ENCODE results near the gene ITGB8.

Gene ITGB8

DNA sequence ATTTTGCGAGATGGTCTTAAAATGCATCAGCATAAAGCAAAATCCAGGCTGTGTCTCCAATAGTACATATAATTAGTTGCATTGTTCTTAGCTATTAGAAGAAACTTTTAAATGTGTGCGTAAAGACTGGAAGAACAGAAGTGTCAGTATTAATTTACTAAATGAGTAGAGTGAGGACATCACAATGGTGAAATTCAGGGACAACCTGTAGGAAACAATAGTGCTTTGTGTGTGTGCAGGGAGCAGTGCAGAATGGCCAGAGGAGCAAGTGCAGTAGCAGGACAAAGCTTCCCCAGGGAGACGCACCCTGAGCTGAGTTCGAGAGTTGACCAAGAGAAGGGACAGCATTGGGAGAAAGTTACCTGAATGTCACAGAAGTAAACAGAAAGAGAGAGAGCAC is 13.7 kb downstream of the ITGB8 start:
- no peak for DNase-seq

DNA sequence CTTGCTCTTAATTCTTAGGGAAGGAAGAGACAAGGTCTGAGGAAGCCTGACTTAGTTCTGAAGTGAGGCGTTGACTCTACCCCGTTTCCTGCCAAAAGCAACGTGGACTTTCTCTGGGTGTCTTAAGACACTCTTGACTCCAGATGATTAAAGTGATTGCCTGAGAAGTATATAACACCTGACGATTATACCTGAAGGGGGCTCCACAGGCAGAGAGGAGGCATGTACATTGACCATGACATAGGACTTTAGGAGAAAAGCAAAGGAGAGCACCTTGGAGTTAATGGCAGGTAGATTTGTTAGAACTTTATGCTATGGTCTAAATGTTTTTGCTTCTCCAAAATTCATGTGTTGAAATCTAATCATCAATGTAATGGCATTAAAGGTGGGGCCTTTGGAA is 15.9 kb downstream of the ITGB8 start:
- no peak for DNase-seq

DNA sequence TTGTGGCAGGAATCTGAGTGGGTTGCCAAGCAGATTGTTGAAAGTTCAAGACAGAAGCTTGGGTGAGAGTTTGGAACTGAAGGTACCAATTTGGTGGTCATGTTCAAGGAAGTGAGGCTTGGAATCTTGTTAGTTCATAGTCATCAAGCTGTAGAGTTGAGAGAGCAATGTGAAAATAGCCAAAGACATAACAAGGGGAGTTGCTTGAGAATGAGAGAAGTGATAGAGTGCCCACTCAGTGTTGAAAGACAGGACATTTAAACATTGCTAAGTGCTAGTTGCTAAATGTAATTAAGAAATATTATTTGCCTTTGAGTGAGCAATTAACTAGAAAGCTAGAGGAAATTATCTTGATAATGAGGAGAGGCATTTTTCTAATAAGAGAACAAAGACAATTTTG is 17.0 kb downstream of the ITGB8 start:
- DNase-seq: no peak

DNA sequence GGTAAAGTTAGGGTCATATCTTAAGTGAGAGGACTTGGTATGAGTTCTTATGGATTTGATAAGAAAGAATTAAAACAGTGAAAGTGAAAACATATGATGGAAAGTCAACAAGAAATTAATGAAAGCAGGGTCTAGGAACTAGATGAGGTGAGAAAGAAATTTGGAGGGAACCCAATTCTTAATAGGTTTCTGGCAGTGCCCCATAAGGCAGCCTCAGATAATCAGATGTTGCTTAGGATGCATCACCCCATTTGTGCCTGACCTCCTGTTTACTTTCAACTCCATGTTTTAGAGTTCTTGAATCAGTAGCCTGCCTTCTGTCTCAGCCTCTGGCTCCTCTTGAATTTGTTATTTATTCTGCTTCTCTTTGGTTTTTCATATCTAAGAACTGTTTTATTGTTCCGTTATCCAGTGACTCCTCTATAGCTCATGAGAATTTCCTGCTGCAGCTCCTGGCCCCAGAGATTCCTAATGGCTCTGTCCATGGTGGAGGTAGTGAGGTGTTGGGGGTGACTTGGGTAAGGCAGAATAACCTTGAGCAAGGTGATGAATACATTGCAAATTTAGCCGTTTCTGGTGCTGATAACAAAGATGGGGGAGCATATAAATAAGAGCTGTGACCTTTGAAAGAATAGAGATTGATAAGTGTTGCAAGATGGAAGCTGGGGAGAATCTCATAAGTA is 17.6 kb downstream of the ITGB8 start:
- DNase-seq: no peak

DNA sequence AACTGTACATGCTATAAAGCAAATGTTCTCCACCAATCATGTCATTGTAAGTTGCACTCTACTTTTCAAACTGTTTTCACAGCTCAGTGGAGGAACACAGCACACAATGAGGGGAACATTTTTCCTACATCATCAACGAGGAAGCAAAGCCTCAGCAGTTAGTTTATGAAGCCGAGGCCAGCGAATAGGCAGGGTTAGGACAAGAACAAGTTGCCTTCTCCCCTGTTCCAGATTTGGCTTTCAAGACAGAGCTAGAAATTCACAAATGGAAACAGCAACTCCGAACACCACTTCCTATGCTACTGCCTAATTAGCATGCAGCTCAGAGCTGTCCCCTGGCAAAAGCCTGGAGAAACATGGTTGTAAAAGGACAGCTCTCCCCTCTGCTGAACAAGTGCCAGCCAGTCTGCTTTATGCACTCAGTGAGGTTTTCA is 19.8 kb downstream of the ITGB8 start:
- DNase-seq: no peak

DNA sequence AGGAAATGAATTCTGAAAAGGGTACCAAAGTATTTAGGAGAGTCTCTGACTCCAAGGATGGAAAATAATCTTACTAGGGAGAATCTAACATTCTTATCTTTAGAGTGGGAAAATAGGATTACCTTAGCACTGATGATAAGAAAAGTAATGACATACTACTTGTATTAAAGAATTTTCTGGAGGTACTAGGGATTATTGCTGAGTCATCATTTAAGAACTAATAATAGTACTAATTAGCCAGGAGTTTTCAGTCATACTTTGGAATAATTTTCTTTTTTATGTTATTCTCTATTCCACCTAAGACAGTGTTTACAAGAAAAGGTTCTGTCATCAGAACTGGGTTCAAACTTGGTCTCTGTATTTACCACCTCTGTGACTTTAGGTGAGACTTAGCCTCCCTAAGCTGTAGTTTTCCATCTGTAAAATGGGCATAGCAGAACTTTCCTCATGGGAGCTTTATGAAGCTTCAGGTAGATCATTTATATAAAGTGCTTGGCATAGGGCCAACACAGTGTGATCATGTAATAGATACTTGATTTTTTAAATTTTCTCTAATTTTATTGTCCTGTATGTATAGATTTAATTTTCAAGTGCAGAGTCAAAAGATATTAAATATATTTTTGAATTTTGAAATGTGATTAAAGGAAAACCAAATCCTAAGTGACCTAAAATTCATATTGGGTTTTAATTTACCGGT is 20.4 kb downstream of the ITGB8 start:
- DNase-seq: no peak

DNA sequence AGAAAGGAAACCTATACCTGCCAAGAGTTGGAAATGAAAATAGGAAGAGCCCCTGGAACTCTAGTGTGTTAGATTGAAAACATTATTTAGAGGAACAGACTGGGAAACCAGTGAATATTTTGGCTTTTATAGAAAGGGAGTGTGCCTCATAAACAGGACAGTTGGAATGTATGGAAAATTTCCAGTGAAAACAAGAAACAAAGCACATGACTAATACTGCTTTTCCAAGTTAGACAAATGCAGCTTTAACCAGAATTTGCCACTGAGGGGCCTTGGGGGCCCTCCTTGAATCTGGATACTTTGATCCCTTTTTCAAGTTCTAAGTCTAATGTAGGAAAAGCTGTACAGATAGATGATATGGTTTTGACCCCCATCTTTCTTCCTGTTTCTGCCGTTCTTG is 21.2 kb downstream of the ITGB8 start:
- DNase-seq: no peak

DNA sequence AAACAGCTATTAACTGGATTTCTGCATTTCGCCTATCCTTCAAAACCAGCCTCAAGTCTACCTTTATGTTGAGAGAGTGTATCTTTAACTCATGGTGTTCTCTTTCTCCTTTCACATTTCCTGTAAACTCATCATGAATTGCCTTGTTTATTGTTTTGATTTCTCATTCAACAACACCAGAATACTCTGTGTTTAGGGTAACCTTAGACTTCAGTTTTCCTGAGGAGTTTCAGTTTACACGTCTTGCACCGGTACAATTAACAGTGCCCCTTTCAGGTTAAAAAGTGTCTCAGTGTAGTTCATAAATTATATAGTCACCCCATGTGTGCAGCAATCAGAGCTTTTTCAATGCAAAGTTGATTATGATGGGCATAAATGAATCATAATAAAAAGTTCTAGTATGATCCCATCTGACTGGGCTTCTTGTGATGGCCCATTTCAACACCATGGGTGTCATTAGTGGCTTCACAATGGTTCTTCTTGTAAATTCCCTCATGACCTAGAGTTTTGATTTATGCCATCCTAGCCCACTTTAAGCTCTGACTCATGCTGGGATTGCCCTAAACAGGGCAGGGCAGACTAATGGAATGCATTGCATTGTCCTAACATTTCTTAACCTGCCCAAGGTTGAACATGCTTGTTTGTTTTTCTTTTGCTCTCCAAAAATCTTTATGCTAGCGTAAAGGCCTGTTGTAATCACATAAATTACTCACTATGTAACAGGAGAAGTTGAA is 22.0 kb downstream of the ITGB8 start:
- no peak for DNase-seq

DNA sequence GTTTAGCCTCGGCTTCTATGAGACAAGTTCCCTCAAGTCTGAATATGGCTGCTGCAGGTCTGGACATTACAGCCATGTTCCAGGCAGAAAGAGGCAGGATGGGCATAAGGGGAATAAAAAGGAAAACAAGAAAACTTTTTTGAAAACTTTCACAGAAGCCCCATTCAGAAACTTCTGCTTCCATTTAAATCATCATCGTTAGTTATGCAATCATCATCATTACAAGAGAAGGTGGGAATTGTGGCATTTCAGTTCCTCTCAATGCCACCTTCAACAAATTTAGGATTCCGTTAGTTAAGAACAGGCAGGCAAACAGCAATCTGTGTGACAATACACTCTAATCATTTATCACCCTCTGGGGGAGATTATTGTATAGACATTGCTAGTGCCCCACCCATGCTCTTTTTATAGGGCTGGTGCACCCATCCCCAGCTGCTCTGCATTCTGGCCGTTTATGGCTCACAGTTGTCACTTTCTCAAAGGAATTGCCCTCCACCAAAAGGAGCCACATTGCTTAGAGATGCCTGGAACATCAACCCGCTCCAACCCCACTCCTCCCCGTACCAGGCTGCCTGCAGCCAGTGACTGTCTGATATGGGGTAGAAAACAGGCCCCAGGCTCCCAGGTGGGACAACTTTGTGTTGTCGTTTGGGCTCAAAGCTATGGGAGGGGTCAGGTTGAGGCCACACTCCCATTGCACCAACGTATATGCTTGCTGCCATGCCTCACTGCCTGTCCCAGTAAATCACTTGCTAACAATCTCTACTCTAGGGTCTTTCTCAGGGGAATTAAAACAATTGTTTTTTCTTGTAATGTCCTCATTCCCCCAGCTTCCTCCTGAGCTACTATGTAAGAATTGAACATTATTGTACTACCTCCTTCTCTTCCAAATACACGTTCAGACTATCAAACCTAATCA is 24.2 kb downstream of the ITGB8 start:
- DNase-seq: no peak

DNA sequence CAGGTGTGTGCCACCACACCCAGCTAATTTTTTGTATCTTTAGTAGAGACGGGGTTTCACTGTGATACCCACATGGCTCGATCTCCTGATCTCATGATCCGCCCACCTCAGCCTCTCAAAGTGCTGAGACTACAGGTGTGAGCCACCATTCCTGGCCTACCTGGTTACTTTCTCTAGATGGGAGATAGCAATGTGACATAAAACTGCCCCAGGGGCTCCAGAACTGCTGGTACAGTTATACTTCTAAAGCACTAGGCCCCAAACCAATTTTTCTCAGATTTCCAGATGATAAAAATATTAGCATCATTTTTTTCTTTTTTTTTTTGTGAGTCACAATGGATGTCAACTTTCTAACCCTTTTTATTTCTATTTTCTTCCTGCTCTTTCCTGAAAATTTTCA is 27.4 kb downstream of the ITGB8 start:
- no peak for DNase-seq

DNA sequence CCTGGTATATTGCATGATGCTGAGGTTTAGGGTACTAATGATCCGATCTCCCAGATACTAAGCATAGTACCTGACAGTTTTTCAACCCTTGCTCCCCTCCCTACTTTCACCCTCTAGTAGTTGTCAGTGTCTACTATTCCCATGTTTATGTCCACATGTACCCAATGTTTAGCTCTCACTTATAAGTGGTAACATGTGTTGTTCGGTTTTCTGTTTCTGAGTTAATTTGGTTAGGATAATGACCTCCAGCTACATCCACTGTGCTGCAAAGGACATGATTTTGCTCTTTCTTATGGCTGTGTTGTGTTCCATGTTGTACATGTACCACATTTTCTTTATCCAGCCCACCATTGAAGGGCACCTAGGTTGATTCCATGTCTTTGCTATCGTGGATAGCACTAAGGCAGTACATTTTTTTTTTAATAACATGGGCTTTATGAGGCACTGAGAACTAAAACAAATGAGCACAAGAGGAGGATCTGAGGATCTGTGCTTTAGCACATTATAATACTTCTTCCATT is 28.1 kb downstream of the ITGB8 start:
- no peak for DNase-seq

DNA sequence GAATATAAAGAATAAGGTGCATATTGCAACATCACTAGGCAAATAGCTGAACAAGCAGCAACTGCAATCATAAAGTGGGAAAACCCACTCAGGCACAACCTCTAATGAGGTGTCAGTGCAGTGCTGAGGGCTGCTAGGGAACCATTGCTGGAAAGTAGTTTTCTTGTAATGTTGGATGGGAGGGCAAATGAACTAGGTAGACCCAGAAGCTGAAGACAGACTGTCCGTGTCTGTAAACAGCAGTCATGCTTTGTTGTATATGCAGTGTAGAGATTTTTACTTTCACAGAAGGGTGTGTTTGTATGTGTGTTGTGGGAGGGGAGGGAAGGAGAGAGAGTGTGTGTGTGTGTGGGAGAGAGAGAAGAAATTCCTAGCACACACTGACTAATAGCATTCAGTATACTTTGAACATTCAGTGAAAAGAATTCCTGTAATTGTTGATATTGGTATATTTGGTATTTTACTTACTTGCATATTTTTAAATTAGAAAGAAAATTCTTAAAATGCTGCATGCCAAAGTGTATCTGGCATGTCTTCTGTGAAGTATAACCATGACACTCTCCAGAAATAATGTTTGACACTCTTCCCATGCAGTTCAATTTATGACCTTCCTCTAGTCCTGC is 28.8 kb downstream of the ITGB8 start:
- DNase-seq: no peak

DNA sequence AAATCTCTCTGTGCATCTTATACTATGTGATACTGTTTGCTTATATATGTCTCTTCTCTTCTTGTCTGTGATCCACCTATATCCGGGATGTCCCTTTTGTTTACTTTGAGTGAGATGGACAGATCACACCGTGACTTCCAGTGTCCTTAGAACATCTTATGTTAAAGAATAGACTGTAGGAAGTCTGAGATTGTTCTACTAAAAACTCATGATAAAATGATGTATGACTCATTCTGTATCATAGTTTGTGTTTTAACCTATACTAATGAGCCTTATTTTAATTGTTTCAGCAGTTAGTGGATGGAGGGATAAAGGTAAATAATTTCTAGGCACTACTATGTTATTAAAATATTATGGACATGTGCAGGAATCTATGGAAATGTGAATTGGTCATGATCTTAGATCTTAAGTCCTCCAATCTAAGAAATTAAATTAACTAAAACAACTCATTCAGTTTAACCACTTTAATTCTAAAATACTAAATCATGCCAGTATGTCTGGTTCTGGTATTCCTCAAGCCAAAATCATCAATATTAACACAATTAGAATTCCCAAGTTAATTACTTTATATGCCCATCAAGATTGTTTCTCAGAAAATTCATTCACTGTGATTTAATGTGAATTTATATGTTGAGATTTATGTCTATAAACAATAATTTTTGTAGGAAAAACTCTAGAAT is 32.0 kb downstream of the ITGB8 start:
- no peak for DNase-seq

DNA sequence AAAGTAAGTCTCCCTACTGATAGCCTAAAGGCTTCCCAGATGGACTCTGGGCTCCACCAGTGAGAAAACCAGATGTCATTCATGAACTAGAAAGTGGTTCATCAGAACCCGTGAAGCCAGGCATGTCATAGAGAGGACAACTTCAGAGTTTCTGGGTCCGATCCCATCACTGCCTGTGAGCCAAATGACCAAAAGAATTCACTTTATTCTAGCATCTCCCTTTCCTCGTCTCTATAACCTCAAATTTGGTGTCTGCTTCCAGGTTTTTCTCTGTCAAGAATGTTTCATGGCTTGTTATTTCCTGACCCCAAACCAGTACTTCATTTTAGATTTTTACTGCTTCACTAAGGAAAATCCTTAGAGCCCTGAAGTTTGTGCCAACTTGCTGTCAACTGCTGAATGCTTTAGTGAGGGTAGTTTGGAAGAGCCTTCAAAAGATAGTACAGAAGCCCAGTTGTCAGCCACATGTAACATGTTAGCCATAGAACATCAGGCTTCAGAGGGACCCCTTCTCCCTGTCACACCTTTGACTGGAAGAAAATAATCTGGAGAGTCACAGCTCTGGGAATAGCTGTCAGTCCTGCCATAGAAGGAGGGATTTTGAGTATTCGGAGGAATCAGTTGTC is 34.0 kb downstream of the ITGB8 start:
- DNase-seq: no peak

DNA sequence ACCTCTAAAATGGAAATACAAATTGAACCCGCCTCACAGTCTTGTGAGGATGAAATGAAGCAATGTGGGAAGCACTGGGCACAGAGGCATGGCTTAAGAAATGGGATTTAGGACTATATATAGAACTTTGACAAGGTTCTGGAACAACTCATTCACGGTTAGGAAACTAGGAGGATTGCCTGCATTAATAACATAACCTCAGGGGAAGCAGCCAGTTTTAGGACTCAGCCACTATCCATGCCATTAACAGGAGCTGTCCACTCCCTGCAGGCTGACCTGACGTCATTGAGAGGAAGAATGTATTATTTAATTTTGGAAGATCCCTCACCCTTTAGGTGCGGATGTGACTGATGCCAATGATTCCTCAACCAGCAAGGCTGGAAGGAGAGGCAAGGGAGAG is 34.8 kb downstream of the ITGB8 start:
- no peak for DNase-seq

DNA sequence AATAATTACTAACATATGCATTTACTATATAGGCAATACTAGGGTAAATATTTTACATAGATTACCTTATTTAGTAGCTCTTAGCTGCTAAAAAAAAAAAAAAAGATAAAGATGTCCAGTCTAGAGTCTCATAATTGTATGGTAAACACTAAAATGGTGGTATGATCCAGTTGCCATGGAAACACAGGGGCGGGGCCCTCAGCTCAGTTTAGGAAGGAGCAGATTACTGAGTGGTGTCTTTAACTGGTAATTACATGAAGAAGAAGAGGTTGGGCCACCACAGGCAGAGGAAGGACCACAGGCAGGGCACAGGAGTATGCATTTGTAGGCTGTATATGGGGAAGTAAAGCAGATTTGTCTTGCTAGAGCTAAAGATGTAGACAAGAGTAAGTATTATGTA is 43.7 kb downstream of the ITGB8 start:
- no peak for DNase-seq

DNA sequence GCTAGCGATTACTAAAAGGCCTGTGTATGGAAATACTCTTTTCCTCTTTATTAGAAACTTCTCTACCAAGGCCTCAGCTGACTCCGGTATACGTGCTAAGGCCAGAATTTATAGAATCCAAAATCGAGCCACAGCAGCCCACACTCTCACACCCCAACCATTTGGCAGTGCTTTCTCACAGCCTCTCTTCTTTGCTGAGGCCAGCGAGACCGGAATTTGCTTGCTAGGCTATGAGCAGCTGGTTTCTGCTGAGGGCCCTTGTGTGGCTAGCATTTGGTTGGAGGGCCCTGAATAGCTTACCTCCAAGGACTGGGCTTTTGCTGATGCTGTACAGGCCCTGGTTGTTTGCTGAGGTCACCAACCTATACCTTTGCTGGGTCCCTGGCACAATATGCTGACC is 46.1 kb downstream of the ITGB8 start:
- no peak for DNase-seq

DNA sequence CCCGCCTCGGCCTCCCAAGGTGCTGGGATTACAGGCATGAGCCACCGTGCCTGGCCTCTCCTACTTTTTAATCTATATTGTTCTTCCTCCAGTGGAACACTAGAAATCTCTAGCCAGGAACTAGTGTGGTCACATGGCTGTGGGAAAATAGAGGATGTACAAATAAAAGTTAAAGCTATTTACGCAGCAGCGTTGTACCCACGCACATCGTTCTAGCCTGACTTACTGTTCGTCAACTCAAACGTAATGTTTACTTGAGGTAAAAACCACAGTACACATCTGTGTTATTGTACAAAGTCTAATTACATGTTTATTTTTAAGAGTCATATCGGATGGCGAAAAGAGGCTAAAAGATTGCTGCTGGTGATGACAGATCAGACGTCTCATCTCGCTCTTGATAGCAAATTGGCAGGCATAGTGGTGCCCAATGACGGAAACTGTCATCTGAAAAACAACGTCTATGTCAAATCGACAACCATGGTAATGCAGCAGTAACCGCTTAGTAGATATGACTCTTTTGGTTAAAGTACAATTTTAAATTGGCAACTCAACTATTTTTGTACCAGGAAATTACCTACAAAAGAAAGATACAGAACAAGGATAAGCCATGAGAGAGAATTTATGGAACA is 50.8 kb downstream of the ITGB8 start:
- no peak for DNase-seq

DNA sequence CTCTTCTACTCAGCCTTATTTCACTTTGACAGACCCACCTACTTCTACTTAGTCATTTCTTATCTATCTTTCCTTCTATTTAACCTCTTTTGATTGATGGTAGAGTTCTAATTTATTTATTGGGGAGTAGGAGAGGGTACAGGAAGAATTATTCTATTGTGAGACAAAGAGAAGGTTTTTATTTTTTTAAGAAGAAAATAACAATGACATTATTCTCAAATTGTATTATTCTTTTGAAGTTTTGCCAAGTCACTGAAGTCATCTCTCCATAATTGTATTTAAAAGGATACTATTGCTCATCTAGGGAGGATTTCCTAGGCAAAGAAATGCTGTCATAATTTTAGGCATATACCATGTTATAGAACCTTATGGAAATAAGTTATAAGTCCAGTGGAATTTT is 52.7 kb downstream of the ITGB8 start:
- DNase-seq: no peak

DNA sequence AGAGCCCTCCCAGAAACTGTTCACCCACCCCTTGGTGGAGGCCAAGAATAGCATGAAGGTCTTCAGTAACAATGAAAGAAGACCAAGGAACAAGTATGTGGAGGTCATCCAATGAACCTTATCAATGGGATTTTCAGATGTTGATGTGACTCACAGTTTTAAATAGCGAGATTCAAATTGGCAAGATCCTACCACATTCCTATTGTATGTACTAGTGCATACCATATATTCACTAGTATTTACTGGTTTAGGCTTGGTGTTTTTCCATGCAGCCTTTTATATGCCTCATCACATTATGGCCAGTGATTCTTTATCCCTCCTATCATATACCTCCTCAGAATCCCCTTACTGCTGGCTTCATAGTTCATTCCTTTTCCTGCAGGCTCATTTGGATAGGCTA is 54.4 kb downstream of the ITGB8 start:
- DNase-seq: no peak

DNA sequence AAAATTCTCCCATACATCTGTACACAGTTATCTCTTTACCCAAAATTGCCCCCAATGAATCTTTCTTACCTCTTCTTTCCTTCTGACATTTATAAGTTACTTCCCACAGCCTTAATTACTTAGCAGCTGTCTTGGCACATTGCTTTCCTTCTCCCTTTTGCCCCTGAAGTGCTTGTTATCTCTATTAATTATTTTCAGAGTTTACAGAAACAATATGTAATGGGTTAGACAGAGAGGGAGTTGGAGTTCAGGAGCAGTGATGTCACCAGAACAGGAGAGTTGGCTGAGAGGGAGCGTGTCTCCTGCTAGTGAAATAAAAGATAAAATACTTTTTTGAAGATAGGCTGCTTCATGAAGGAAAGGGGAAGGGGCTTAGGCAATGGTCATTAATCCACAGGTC is 57.4 kb downstream of the ITGB8 start:
- DNase-seq: no peak
